ENCODE results near the gene IRF5. TPM values are rescaled to one million over a fixed set of nuclear protein-coding genes. Genes with fewer than 3 reads are reported as not detected.

Gene IRF5
- total RNA-seq, 1 donor from 2014 or later, result 0.36 TPM

- DNase-seq (ENCODE audit: low read depth) (no peak), FAIRE-seq (no peak)
- Mint-ChIP-seq H3K27ac (ENCODE audit: unreplicated experiment) (no peak overlapping the region), H3K9me3 (ENCODE audit: unreplicated experiment) (no peaks in the 10 kb centered on the region), H3K4me1 (ENCODE audit: low read depth, unreplicated experiment) (no peaks in the 10 kb centered on the region), H3K36me3 (ENCODE audit: low read depth, unreplicated experiment) (peaks cover 23% of the 10 kb centered on the region), H3K4me3 (ENCODE audit: unreplicated experiment) (no peak overlapping the region), H3K27me3 (ENCODE audit: low read depth, unreplicated experiment) (no peaks in the 10 kb centered on the region)
- TF ChIP-seq CTCF (IDR thresholded peaks at IDR 0.05; ENCODE audit: insufficient read depth, low read depth, low read length) (no peak), EZH2 (IDR thresholded peaks at IDR 0.05; ENCODE audit: insufficient read depth, low read length) (no peak)
- Histone ChIP-seq H2AFZ (ENCODE audit: low read depth, low read length) (no peak overlapping the region), H3K9me3 (ENCODE audit: insufficient read depth, low read depth, low read length) (no peaks in the 10 kb centered on the region), H3K4me2 (ENCODE audit: low read length) (no peak overlapping the region), H3K27ac (ENCODE audit: low read depth, low read length) (no peak overlapping the region), H4K20me1 (ENCODE audit: insufficient read depth, low read length) (no peaks in the 10 kb centered on the region), H3K36me3 (ENCODE audit: insufficient read depth, low read length) (peaks cover 53% of the 10 kb centered on the region), H3K4me1 (ENCODE audit: insufficient read depth, low read length) (no peaks in the 10 kb centered on the region), H3K27me3 (ENCODE audit: insufficient read depth, low read length) (no peaks in the 10 kb centered on the region), H3K79me2 (ENCODE audit: insufficient read depth, low read length) (no peaks in the 10 kb centered on the region), H3K4me3 (ENCODE audit: insufficient read depth, low read depth, low read length) (no peak overlapping the region), H3K9ac (ENCODE audit: low read length) (no peak overlapping the region)
Observed at GRCh38 chr7:128982105-128982504, 44.4 kb downstream of the IRF5 start.

GRCh38 chr7:128985660-128986059 lies 47.9 kb downstream of the IRF5 start:
- Histone ChIP-seq H3K27me3 (ENCODE audit: insufficient read depth, low read length) (no peaks in the 10 kb centered on the region), H3K9me3 (ENCODE audit: insufficient read depth, low read depth, low read length) (no peaks in the 10 kb centered on the region), H3K4me2 (ENCODE audit: low read length) (no peak overlapping the region), H3K9ac (ENCODE audit: low read length) (no peak overlapping the region), H4K20me1 (ENCODE audit: insufficient read depth, low read length) (peaks cover 3% of the 10 kb centered on the region), H3K4me1 (ENCODE audit: insufficient read depth, low read length) (no peaks in the 10 kb centered on the region), H3K36me3 (ENCODE audit: insufficient read depth, low read length) (peaks cover 39% of the 10 kb centered on the region), H3K79me2 (ENCODE audit: insufficient read depth, low read length) (no peaks in the 10 kb centered on the region), H3K4me3 (ENCODE audit: insufficient read depth, low read depth, low read length) (no peak overlapping the region), H2AFZ (ENCODE audit: low read depth, low read length) (no peak overlapping the region), H3K27ac (ENCODE audit: low read depth, low read length) (no peak overlapping the region)
- FAIRE-seq (no peak), DNase-seq (ENCODE audit: low read depth) (no peak)
- Mint-ChIP-seq H3K27me3 (ENCODE audit: low read depth, unreplicated experiment) (no peaks in the 10 kb centered on the region), H3K36me3 (ENCODE audit: low read depth, unreplicated experiment) (peaks cover 28% of the 10 kb centered on the region), H3K4me1 (ENCODE audit: low read depth, unreplicated experiment) (no peaks in the 10 kb centered on the region), H3K9me3 (ENCODE audit: unreplicated experiment) (no peaks in the 10 kb centered on the region), H3K4me3 (ENCODE audit: unreplicated experiment) (no peak overlapping the region), H3K27ac (ENCODE audit: unreplicated experiment) (no peak overlapping the region)
- no peak for TF ChIP-seq EZH2 (IDR thresholded peaks at IDR 0.05; ENCODE audit: insufficient read depth, low read length)
- no peak for TF ChIP-seq CTCF (IDR thresholded peaks at IDR 0.05; ENCODE audit: insufficient read depth, low read depth, low read length)

GRCh38 chr7:128986609-128987008 lies 48.9 kb downstream of the IRF5 start:
- Histone ChIP-seq H3K4me1 (ENCODE audit: insufficient read depth, low read length) (no peaks in the 10 kb centered on the region), H3K9me3 (ENCODE audit: insufficient read depth, low read depth, low read length) (no peaks in the 10 kb centered on the region), H3K4me2 (ENCODE audit: low read length) (no peak overlapping the region), H3K36me3 (ENCODE audit: insufficient read depth, low read length) (peaks cover 40% of the 10 kb centered on the region), H4K20me1 (ENCODE audit: insufficient read depth, low read length) (peaks cover 3% of the 10 kb centered on the region), H3K4me3 (ENCODE audit: insufficient read depth, low read depth, low read length) (no peak overlapping the region), H3K27ac (ENCODE audit: low read depth, low read length) (no peak overlapping the region), H3K79me2 (ENCODE audit: insufficient read depth, low read length) (no peaks in the 10 kb centered on the region), H3K9ac (ENCODE audit: low read length) (no peak overlapping the region), H2AFZ (ENCODE audit: low read depth, low read length) (no peak overlapping the region), H3K27me3 (ENCODE audit: insufficient read depth, low read length) (no peaks in the 10 kb centered on the region)
- H3K36me3 Mint-ChIP-seq (ENCODE audit: low read depth, unreplicated experiment), result peaks cover 26% of the 10 kb centered on the region
- H3K27ac Mint-ChIP-seq (ENCODE audit: unreplicated experiment), result no peak overlapping the region
- TF ChIP-seq CTCF (IDR thresholded peaks at IDR 0.05; ENCODE audit: insufficient read depth, low read depth, low read length) (no peak), EZH2 (IDR thresholded peaks at IDR 0.05; ENCODE audit: insufficient read depth, low read length) (no peak)
- H3K27me3 Mint-ChIP-seq (ENCODE audit: low read depth, unreplicated experiment), result no peaks in the 10 kb centered on the region
- FAIRE-seq, result no peak
- no peaks in the 10 kb centered on the region for H3K4me1 Mint-ChIP-seq (ENCODE audit: low read depth, unreplicated experiment)
- no peaks in the 10 kb centered on the region for H3K9me3 Mint-ChIP-seq (ENCODE audit: unreplicated experiment)
- no peak for DNase-seq (ENCODE audit: low read depth)
- H3K4me3 Mint-ChIP-seq (ENCODE audit: unreplicated experiment), result no peak overlapping the region
